Effector memory CD4-positive, alpha-beta T cell (primary cell): ENCODE results near the gene MYO7A.

Experiments
- DNase-seq, 3 donors: peaks; one replicate each; pipeline ENCODE4 v3.0.0-alpha.2; 2020
- H3K27ac ChIP-seq: 2 replicates; pipeline ENCODE4 v1.7.0; 2013; ENCODE audit warnings: mild to moderate bottlenecking, low read length, moderate library complexity; ENCODE audit not compliant: insufficient read depth, poor library complexity, severe bottlenecking
- H3K27me3 ChIP-seq: replicated peaks from 2 replicates; pipeline ENCODE4 v1.7.0; 2013; ENCODE audit warnings: mild to moderate bottlenecking, low read length; ENCODE audit not compliant: insufficient read depth, control insufficient read depth, poor library complexity, severe bottlenecking
- H3K36me3 ChIP-seq: 2 replicates; pipeline ENCODE4 v1.7.0; 2013; ENCODE audit warnings: mild to moderate bottlenecking, low read length, moderate library complexity; ENCODE audit not compliant: control insufficient read depth, insufficient read depth
- H3K4me1 ChIP-seq: 2 replicates; pipeline ENCODE4 v1.7.0; 2013; ENCODE audit warnings: low read length, mild to moderate bottlenecking; ENCODE audit not compliant: control insufficient read depth, insufficient read depth, poor library complexity, severe bottlenecking
- H3K4me3 ChIP-seq: 2 replicates; pipeline ENCODE4 v1.7.0; 2013; ENCODE audit warnings: low read length, low read depth, mild to moderate bottlenecking; ENCODE audit not compliant: insufficient read depth, poor library complexity, severe bottlenecking
- H3K9me3 ChIP-seq: 2 replicates; pipeline ENCODE4 v1.7.0; 2013; ENCODE audit warnings: mild to moderate bottlenecking, low read length, moderate library complexity; ENCODE audit not compliant: control insufficient read depth

Gene MYO7A

GRCh38 chr11:77126861-77127234 is 1.2 kb upstream of the MYO7A start:
- Histone ChIP-seq H3K9me3 (no peaks in the 10 kb centered on the region), H3K36me3 (no peaks in the 10 kb centered on the region), H3K4me1 (peaks cover 10% of the 10 kb centered on the region), H3K4me3 (peak overlapping the region; percentile 38), H3K27me3 (no peaks in the 10 kb centered on the region), H3K27ac (no peak overlapping the region)
- no peak for DNase-seq

GRCh38 chr11:77127235-77127911 is 673 bp upstream of the MYO7A start:
- Histone ChIP-seq H3K9me3 (no peaks in the 10 kb centered on the region), H3K4me1 (peaks cover 10% of the 10 kb centered on the region), H3K27me3 (no peaks in the 10 kb centered on the region), H3K36me3 (no peaks in the 10 kb centered on the region), H3K27ac (no peak overlapping the region), H3K4me3 (peak overlapping the region; percentile 38)
- peak; percentile 11 to 34 (median 23) for DNase-seq

GRCh38 chr11:77129069-77129841 is 1.2 kb downstream of the MYO7A start:
- H3K36me3 ChIP-seq = no peaks in the 10 kb centered on the region

DNA sequence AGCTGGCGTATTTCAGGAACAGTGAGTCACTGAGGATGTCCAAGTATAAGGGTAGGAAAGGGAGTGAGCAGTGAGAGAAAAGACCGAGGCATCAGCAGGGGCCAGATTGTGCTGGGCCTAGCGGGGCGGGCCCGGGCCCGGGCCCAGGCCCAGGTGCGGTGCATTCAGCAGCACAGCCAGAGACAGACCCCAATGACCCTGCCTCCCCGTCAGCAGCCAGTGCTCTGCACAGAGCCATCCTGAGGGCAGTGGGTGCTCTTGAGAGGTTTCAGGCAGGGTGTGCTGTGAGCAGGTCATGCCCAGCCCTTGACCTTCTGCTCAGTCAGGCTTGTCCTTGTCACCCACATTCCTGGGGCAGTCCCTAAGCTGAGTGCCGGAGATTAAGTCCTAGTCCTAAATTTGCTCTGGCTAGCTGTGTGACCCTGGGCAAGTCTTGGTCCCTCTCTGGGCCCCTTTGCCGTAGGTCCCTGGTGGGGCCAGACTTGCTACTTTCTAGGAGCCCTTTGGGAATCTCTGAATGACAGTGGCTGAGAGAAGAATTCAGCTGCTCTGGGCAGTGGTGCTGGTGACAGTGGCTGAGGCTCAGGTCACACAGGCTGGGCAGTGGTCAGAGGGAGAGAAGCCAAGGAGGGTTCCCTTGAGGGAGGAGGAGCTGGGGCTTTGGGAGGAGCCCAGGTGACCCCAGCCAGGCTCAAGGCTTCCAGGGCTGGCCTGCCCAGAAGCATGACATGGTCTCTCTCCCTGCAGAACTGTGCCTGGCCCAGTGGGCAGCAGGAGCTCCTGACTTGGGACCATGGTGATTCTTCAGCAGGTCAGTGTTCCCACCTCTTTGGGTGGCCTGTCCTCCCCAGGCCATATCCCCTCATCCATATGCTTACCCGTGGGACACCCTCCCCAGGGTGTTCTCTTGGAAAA is 2.1 kb downstream of the MYO7A start:
- no peak for DNase-seq
- H3K27ac ChIP-seq = no peak overlapping the region
- H3K36me3 ChIP-seq = no peaks in the 10 kb centered on the region
- no peaks in the 10 kb centered on the region for H3K27me3 ChIP-seq
- H3K4me3 ChIP-seq = no peak overlapping the region
- H3K9me3 ChIP-seq = no peaks in the 10 kb centered on the region
- H3K4me1 ChIP-seq = peaks cover 10% of the 10 kb centered on the region

More at GRCh38 chr11:77129069-77129841, 1.2 kb downstream of the MYO7A start:
- H3K27ac ChIP-seq = no peak overlapping the region
- H3K4me1 ChIP-seq = peaks cover 10% of the 10 kb centered on the region
- no peak overlapping the region for H3K4me3 ChIP-seq
- no peaks in the 10 kb centered on the region for H3K9me3 ChIP-seq
- DNase-seq = no peak
- H3K27me3 ChIP-seq = no peaks in the 10 kb centered on the region

DNA sequence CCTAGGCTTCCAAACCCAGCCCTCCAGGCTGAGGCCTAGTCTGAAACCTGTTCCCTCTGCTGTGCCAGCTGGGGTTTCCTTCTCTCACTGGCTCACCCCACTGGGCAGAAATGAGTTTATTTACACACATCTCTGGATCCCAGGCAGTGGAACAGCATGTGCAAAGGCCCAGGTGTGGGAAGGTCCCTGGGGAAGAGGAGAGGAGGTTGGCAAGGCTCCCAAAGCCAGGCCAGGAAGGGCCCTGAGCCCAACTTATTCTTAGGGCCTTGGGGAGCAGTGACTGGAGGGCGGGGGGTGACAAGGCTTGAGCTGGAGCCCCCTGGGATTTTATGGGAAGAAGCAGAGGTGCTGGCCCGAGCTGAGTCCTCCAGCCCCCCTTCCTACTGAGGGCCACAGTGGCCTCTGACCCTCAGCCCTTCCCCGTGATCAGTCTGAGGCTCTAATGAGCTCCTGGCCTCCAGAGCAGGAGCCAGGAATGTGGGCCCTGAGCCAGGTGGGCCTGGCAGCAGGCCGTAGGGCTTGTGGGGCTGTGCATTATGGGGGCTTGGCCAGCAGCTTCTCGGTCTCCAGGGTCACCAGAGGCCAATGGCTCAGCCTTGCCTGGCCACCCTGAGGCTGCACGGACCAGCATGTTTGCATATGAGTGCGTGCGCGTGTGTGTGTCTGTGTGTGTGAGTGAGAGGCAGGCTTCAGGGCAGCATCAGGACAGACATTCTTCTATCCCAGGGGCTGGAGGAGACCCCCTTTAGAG is 2.9 kb downstream of the MYO7A start:
- Histone ChIP-seq H3K27me3 (no peaks in the 10 kb centered on the region), H3K9me3 (no peaks in the 10 kb centered on the region), H3K36me3 (no peaks in the 10 kb centered on the region), H3K4me1 (peaks cover 10% of the 10 kb centered on the region), H3K27ac (no peak overlapping the region), H3K4me3 (no peak overlapping the region)
- no peak for DNase-seq

- Histone ChIP-seq H3K27me3 (no peaks in the 10 kb centered on the region), H3K36me3 (no peaks in the 10 kb centered on the region), H3K27ac (no peak overlapping the region), H3K4me1 (peaks cover 10% of the 10 kb centered on the region), H3K4me3 (no peak overlapping the region), H3K9me3 (no peaks in the 10 kb centered on the region)
- no peak for DNase-seq
These were observed 3.5 kb downstream of the MYO7A start for GRCh38 chr11:77131560-77131959.

DNA sequence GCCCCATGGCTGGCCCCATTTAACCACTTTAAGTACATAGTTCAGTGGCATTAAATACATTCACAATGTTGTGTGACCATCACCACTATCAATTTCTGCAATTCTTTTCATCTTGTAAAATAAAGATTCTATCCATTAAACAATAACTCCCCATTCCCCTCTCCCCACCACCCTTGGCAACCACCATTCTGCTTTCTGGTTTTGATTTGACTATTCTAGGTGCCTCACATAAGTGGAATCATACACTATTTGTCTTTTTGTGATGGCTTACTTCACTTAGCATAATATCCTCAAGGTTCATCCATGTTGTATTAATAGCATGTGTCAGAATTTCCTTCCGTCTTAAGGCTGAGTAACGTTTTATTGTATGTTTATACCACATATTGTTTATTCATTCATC is 7.0 kb downstream of the MYO7A start:
- H3K9me3 ChIP-seq = no peaks in the 10 kb centered on the region
- DNase-seq = no peak
- peaks cover 3% of the 10 kb centered on the region for H3K27me3 ChIP-seq
- no peaks in the 10 kb centered on the region for H3K4me1 ChIP-seq
- H3K27ac ChIP-seq = no peak overlapping the region
- no peaks in the 10 kb centered on the region for H3K36me3 ChIP-seq
- no peak overlapping the region for H3K4me3 ChIP-seq

DNA sequence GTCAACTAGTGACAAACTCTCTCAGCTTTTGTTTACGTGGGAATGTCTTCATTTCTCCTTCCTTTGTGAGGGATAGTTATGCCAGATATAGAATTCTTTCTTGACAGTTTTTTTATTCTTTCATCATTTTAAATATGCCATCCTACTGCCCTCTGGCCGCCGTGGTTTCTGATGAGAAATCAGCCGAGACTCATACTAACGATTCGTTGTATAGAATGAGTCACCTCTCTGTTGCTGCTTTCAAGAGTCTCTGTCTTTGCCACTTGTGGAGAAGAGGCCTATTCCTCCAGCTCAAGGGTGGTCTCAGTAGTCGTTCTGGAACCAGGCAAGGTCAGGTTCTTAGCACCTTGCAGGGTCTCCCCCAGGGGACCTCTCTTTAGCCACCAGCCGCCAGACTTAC is 8.0 kb downstream of the MYO7A start:
- no peaks in the 10 kb centered on the region for H3K9me3 ChIP-seq
- no peak overlapping the region for H3K27ac ChIP-seq
- no peak for DNase-seq
- H3K4me1 ChIP-seq = no peaks in the 10 kb centered on the region
- no peaks in the 10 kb centered on the region for H3K36me3 ChIP-seq
- H3K4me3 ChIP-seq = no peak overlapping the region
- H3K27me3 ChIP-seq = peaks cover 3% of the 10 kb centered on the region

- H3K27me3 ChIP-seq = peaks cover 3% of the 10 kb centered on the region
- no peaks in the 10 kb centered on the region for H3K9me3 ChIP-seq
- H3K27ac ChIP-seq = no peak overlapping the region
- DNase-seq = no peak
- H3K4me1 ChIP-seq = no peaks in the 10 kb centered on the region
- no peaks in the 10 kb centered on the region for H3K36me3 ChIP-seq
- no peak overlapping the region for H3K4me3 ChIP-seq
These were observed 8.9 kb downstream of the MYO7A start for GRCh38 chr11:77136784-77137420.
